ENCODE measurements around the gene MYMX.

DNA sequence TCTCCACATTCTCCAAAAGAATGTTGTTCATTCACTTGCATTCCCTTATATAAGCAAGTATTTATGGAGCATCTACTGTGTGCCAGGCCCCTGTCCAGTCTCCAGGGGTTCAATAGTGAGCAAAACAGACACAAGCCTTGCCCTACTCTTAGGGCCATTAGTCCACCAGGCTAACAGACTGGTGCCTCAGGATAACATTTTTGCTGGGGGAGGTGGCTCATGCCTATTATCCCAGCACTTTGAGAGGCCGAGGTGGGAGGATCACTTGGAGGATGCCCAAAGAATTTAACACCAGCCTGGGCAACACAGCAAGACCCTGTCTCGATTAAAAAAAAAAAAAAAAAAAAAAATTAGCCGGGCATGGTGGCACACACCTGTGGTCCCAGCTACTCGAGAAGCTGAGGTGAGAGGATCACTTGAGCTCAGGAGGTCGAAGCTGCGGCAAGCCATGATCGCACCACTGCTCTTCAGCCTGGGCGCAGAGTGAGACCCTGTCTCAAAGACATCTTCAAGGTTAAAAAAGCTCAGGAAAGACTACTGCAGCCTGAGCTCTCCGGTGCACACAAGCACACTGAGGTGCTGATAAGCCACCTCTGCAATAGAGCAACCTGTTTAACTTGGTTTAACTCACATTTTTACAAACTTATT, 38.2 kb upstream of the MYMX start:
- TF ChIP-seq POLR2AphosphoS5 (IDR thresholded peaks at IDR 0.05), result no peak
- TF ChIP-seq, protein P1, sequence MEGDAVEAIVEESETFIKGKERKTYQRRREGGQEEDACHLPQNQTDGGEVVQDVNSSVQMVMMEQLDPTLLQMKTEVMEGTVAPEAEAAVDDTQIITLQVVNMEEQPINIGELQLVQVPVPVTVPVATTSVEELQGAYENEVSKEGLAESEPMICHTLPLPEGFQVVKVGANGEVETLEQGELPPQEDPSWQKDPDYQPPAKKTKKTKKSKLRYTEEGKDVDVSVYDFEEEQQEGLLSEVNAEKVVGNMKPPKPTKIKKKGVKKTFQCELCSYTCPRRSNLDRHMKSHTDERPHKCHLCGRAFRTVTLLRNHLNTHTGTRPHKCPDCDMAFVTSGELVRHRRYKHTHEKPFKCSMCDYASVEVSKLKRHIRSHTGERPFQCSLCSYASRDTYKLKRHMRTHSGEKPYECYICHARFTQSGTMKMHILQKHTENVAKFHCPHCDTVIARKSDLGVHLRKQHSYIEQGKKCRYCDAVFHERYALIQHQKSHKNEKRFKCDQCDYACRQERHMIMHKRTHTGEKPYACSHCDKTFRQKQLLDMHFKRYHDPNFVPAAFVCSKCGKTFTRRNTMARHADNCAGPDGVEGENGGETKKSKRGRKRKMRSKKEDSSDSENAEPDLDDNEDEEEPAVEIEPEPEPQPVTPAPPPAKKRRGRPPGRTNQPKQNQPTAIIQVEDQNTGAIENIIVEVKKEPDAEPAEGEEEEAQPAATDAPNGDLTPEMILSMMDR (IDR thresholded peaks at IDR 0.05), result no peak
